Skin epidermis (tissue), 12 donors: ENCODE measurements around the gene FMN2.
A peak's percentile ranks its signal among the peaks of the same experiment; 100 is the strongest.
"Not testable (repeated sequence)": the region's sequence is repeated elsewhere in the genome, so short reads cannot be mapped to it uniquely, and the experiment has no call there.

Experiments used
- H3K27ac ChIP-seq, 21 experiments: fragments of 200-600 bp; sonication (generic) in 11 of 21; one replicate each; pipeline ENCODE4 v1.5.0; 2020; ENCODE audit warnings: mild to moderate bottlenecking in 3 of 21, inconsistent platforms in 2 of 21, moderate library complexity in 2 of 21
- H3K4me3 ChIP-seq, 7 experiments: fragments of 200-600 bp; sonication (generic) in 2 of 7; one replicate each; pipeline ENCODE4 v1.5.0; 2020; ENCODE audit warnings: inconsistent platforms in 2 of 7, mild to moderate bottlenecking in 2 of 7, moderate library complexity in 1 of 7

FMN2 gene

GRCh38 chr1:240285540-240285939, 193.9 kb downstream of the FMN2 start:
- Histone ChIP-seq H3K4me3 (no peak overlapping the region), H3K27ac (peak overlapping the region in 3 of 21 experiments; percentile 68 to 86 (median 70))

- Histone ChIP-seq H3K27ac (no peak overlapping the region), H3K4me3 (no peak overlapping the region)
These were observed 196.0 kb downstream of the FMN2 start for GRCh38 chr1:240287722-240288121.

- Histone ChIP-seq H3K4me3 (no peak overlapping the region), H3K27ac (no peak overlapping the region)
These were observed 202.0 kb downstream of the FMN2 start for GRCh38 chr1:240293706-240294105.

GRCh38 chr1:240294566-240294965, 202.9 kb downstream of the FMN2 start:
- no peak overlapping the region for H3K27ac ChIP-seq
- H3K4me3 ChIP-seq = no peak overlapping the region

GRCh38 chr1:240295811-240296210, 204.1 kb downstream of the FMN2 start:
- Histone ChIP-seq H3K4me3 (no peak overlapping the region), H3K27ac (no peak overlapping the region)

- Histone ChIP-seq H3K27ac (no peak overlapping the region), H3K4me3 (no peak overlapping the region)
These were observed 212.8 kb downstream of the FMN2 start for GRCh38 chr1:240304466-240304865.

GRCh38 chr1:240306673-240307072, 215.0 kb downstream of the FMN2 start:
- H3K27ac ChIP-seq = no peak overlapping the region
- no peak overlapping the region for H3K4me3 ChIP-seq

GRCh38 chr1:240308096-240308495, 216.4 kb downstream of the FMN2 start:
- Histone ChIP-seq H3K4me3 (no peak overlapping the region), H3K27ac (peak overlapping the region in 1 of 21 experiments; percentile 36)

GRCh38 chr1:240309769-240310168, 218.1 kb downstream of the FMN2 start:
- Histone ChIP-seq H3K27ac (no peak overlapping the region), H3K4me3 (no peak overlapping the region)

- Histone ChIP-seq H3K27ac (peak overlapping the region in 1 of 21 experiments; percentile 22), H3K4me3 (no peak overlapping the region)
These were observed 218.7 kb downstream of the FMN2 start for GRCh38 chr1:240310226-240310925.

GRCh38 chr1:240312872-240313271, 221.2 kb downstream of the FMN2 start:
- Histone ChIP-seq H3K4me3 (no peak overlapping the region), H3K27ac (no peak overlapping the region)

GRCh38 chr1:240314845-240315801, 223.4 kb downstream of the FMN2 start:
- Histone ChIP-seq H3K4me3 (no peak overlapping the region), H3K27ac (no peak overlapping the region)

- Histone ChIP-seq H3K27ac (no peak overlapping the region), H3K4me3 (no peak overlapping the region)
These were observed 228.3 kb downstream of the FMN2 start for GRCh38 chr1:240319998-240320397.

- Histone ChIP-seq H3K27ac (no peak overlapping the region), H3K4me3 (no peak overlapping the region)
These were observed 229.0 kb downstream of the FMN2 start for GRCh38 chr1:240320659-240321058.

GRCh38 chr1:240322943-240323342, 231.3 kb downstream of the FMN2 start:
- Histone ChIP-seq H3K4me3 (no peak overlapping the region), H3K27ac (no peak overlapping the region)

- not testable (repeated sequence) for H3K4me3 ChIP-seq, H3K27ac ChIP-seq
These were observed 236.7 kb downstream of the FMN2 start for GRCh38 chr1:240328382-240328781.

GRCh38 chr1:240329443-240329842, 237.8 kb downstream of the FMN2 start:
- no peak overlapping the region for H3K27ac ChIP-seq
- no peak overlapping the region for H3K4me3 ChIP-seq

GRCh38 chr1:240332672-240333071, 241.0 kb downstream of the FMN2 start:
- Histone ChIP-seq H3K27ac (no peak overlapping the region), H3K4me3 (no peak overlapping the region)

GRCh38 chr1:240337781-240338180, 246.1 kb downstream of the FMN2 start:
- Histone ChIP-seq H3K4me3 (no peak overlapping the region), H3K27ac (peak overlapping the region in 4 of 21 experiments; percentile 18 to 63 (median 30))

GRCh38 chr1:240338837-240339236, 247.2 kb downstream of the FMN2 start:
- Histone ChIP-seq H3K4me3 (no peak overlapping the region), H3K27ac (no peak overlapping the region)
